ENCODE measurements around the gene SLC5A3. TPM values are rescaled to one million over a fixed set of nuclear protein-coding genes. Genes with fewer than 3 reads are reported as not detected.

Gene SLC5A3
- total RNA-seq, result 38.4 and 44.2 TPM in 2 replicates

DNA sequence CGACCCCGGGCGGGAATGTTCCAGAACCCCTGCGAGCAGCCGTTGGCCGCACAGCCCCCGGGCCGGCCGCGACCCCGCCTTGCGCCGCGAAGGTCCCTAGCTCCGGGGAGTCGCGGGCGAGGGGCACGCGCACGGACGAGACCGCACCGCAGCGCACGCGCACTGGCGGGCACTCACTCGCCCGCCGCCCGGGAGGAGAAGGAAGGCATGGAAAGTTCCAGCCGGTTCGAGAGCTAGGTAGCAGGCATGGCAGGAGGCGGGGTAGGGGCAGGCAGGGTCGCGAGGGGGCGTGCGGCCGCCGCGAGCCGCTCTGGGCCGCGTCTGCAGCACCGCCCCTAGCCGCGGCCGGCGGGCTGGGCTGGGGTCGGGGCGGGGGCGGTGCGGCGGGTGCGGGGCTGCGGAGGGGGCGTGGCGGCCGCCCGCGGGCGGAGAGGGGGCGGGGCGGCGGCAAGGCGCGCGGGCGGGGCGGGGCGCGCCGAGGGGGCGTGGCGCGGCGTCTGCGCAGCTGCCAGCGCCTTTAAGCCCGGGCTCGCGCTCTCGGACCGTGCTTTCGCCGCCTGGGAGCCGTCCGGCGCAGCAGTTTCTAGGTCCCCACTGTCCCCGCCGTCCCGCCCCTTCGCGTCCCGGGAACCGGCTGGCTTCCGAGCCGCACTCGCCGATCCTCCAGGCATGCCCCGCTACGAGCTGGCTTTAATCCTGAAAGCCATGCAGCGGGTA is at the start of gene SLC5A3, which contains the start of gene MRPS6:
SLC5A3 (plus strand) TSS at position 547 of the 717 bp plus-strand sequence. CDS start 21,621 bp downstream, outside the sequence.
MRPS6 (plus strand) TSS at position 547 of the 717 bp plus-strand sequence; CDS start at position 670, 123 bp downstream.
- Histone ChIP-seq H2AFZ (ENCODE audit: low read length) (peak within 1 kb of the TSS; percentile 82), H4K20me1 (ENCODE audit: insufficient read depth, low read length) (peaks cover 7% of the 10 kb centered on the region), H3K27me3 (ENCODE audit: insufficient read depth, low read length) (no peaks in the 10 kb centered on the region), H3K4me3 (ENCODE audit: insufficient read depth, low read length) (peak within 1 kb of the TSS; percentile 78), H3K79me2 (ENCODE audit: insufficient read depth, low read length) (peaks cover 40% of the 10 kb centered on the region), H3K4me2 (ENCODE audit: insufficient read depth, low read length) (peak within 1 kb of the TSS; percentile 90), H3K9me3 (ENCODE audit: low read depth, low read length) (no peaks in the 10 kb centered on the region), H3K27ac (ENCODE audit: low read depth, low read length) (peak within 1 kb of the TSS; percentile 64), H3K36me3 (ENCODE audit: insufficient read depth, low read length) (no peaks in the 10 kb centered on the region), H3K4me1 (ENCODE audit: insufficient read depth, low read length) (peaks cover 24% of the 10 kb centered on the region)
- DNase-seq (ENCODE audit: insufficient read length, low spot score, missing footprints), result peak; percentile 99
- TF ChIP-seq, protein P1, sequence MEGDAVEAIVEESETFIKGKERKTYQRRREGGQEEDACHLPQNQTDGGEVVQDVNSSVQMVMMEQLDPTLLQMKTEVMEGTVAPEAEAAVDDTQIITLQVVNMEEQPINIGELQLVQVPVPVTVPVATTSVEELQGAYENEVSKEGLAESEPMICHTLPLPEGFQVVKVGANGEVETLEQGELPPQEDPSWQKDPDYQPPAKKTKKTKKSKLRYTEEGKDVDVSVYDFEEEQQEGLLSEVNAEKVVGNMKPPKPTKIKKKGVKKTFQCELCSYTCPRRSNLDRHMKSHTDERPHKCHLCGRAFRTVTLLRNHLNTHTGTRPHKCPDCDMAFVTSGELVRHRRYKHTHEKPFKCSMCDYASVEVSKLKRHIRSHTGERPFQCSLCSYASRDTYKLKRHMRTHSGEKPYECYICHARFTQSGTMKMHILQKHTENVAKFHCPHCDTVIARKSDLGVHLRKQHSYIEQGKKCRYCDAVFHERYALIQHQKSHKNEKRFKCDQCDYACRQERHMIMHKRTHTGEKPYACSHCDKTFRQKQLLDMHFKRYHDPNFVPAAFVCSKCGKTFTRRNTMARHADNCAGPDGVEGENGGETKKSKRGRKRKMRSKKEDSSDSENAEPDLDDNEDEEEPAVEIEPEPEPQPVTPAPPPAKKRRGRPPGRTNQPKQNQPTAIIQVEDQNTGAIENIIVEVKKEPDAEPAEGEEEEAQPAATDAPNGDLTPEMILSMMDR (IDR thresholded peaks at IDR 0.05; ENCODE audit: extremely low read depth, low read depth, low read length), result no peak

DNA sequence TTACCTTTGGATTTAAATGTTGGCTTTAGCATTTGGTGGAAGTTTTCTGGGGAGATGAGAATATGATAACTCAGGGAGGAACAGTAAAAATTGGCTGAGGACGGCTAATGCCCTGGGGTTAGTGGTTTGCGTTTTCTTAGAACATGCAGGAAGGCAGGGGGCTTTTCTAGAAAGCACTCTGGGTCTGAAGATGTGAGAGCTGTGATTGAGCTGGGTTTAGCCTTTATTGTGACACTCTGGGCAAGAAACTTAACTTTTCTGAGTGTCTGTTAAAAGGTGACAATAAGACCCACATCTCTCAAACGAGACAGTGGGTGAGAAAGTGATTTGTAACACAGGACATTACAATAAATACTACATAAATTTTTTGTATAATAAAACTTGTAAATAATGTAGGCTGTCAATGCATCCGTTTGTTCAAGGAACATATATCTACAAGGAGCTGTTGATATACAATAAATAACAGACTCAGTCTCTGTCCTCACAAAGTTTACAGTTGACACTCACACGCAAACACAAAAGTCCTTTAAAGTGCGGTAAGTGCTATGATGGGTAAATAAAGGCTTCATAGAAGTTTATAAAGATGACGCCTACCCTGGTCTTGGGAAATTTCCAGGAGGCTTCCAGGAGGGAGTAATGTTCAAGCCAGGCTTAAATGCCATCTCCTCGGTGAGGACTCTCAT is 49.5 kb upstream of the SLC5A3 start:
- H3K36me3 ChIP-seq (ENCODE audit: insufficient read depth, low read length), result no peaks in the 10 kb centered on the region
- DNase-seq (ENCODE audit: insufficient read length, low spot score, missing footprints), result no peak
- H3K79me2 ChIP-seq (ENCODE audit: insufficient read depth, low read length), result no peaks in the 10 kb centered on the region
- H3K4me2 ChIP-seq (ENCODE audit: insufficient read depth, low read length), result no peak overlapping the region
- no peaks in the 10 kb centered on the region for H3K27me3 ChIP-seq (ENCODE audit: insufficient read depth, low read length)
- TF ChIP-seq, protein P1 (IDR thresholded peaks at IDR 0.05; ENCODE audit: extremely low read depth, low read depth, low read length), result no peak
- no peaks in the 10 kb centered on the region for H3K9me3 ChIP-seq (ENCODE audit: low read depth, low read length)
- no peak overlapping the region for H3K27ac ChIP-seq (ENCODE audit: low read depth, low read length)
- no peak overlapping the region for H2AFZ ChIP-seq (ENCODE audit: low read length)
- peaks cover 19% of the 10 kb centered on the region for H3K4me1 ChIP-seq (ENCODE audit: insufficient read depth, low read length)
- H4K20me1 ChIP-seq (ENCODE audit: insufficient read depth, low read length), result no peaks in the 10 kb centered on the region
- no peak overlapping the region for H3K4me3 ChIP-seq (ENCODE audit: insufficient read depth, low read length)

GRCh38 chr21:34024374-34024693 is 49.0 kb upstream of the SLC5A3 start:
- no peaks in the 10 kb centered on the region for H3K36me3 ChIP-seq (ENCODE audit: insufficient read depth, low read length)
- H3K4me2 ChIP-seq (ENCODE audit: insufficient read depth, low read length), result no peak overlapping the region
- TF ChIP-seq, protein P1 (IDR thresholded peaks at IDR 0.05; ENCODE audit: extremely low read depth, low read depth, low read length), result no peak
- H4K20me1 ChIP-seq (ENCODE audit: insufficient read depth, low read length), result no peaks in the 10 kb centered on the region
- no peak overlapping the region for H2AFZ ChIP-seq (ENCODE audit: low read length)
- no peaks in the 10 kb centered on the region for H3K79me2 ChIP-seq (ENCODE audit: insufficient read depth, low read length)
- no peak overlapping the region for H3K4me3 ChIP-seq (ENCODE audit: insufficient read depth, low read length)
- H3K4me1 ChIP-seq (ENCODE audit: insufficient read depth, low read length), result peaks cover 19% of the 10 kb centered on the region
- H3K9me3 ChIP-seq (ENCODE audit: low read depth, low read length), result no peaks in the 10 kb centered on the region
- no peak for DNase-seq (ENCODE audit: insufficient read length, low spot score, missing footprints)
- no peak overlapping the region for H3K27ac ChIP-seq (ENCODE audit: low read depth, low read length)
- H3K27me3 ChIP-seq (ENCODE audit: insufficient read depth, low read length), result no peaks in the 10 kb centered on the region
